Measurements from ENCODE around the gene MTMR12.

GRCh38 chr5:32207355-32207634 lies 105.4 kb downstream of the MTMR12 start:
- TF ChIP-seq CTCF (IDR thresholded peaks at IDR 0.05) (no peak), POLR2A (IDR thresholded peaks at IDR 0.05) (no peak)
